OCI-LY3 (cell line): ENCODE data around the gene TSGA10IP.

Experiments
- H2AFZ ChIP-seq: fragments of 200-600, 300-600 bp; shearing (Covaris generic); 2 replicates; pipeline ENCODE4 v1.6.0; 2014; ENCODE audit warnings: antibody characterized with exemption, low read depth, low read length
- H3K27ac ChIP-seq: fragments of 200-600, 300-600 bp; sonication (generic); 2 replicates; pipeline ENCODE4 v1.5.1; 2014; ENCODE audit warnings: mild to moderate bottlenecking, low read length, moderate library complexity, mixed read lengths
- H3K27me3 ChIP-seq: fragments of 200-600, 300-600 bp; sonication (generic); 2 replicates; pipeline ENCODE4 v1.6.1; 2014; ENCODE audit warnings: low read depth, low read length, mixed read lengths
- H3K36me3 ChIP-seq: fragments of 200-600, 300-600 bp; sonication (generic); replicated peaks from 2 replicates; pipeline ENCODE3; 2014; ENCODE audit warnings: low read depth, low read length, mixed read lengths
- H3K4me1 ChIP-seq: fragments of 300-600, 200-600 bp; sonication (generic); 2 replicates; pipeline ENCODE4 v1.6.1; 2014; ENCODE audit warnings: low read length, mixed read lengths
- H3K4me2 ChIP-seq: fragments of 200-600, 300-600 bp; sonication (generic); 2 replicates; pipeline ENCODE4 v1.6.1; 2014; ENCODE audit warnings: low read length, mixed read lengths
- H3K4me3 ChIP-seq: fragments of 300-600, 200-600 bp; sonication (generic); 2 replicates; pipeline ENCODE4 v1.5.1; 2014; ENCODE audit warnings: antibody characterized with exemption, mild to moderate bottlenecking, low read length, moderate library complexity
- H3K79me2 ChIP-seq: fragments of 300-600, 200-600 bp; shearing (Covaris generic); 2 replicates; pipeline ENCODE4 v1.6.1; 2014; ENCODE audit warnings: mild to moderate bottlenecking, low read length, mixed read lengths
- H3K9ac ChIP-seq: fragments of 300-600, 200-600 bp; shearing (Covaris generic); 2 replicates; pipeline ENCODE4 v1.6.0; 2014; ENCODE audit warnings: mild to moderate bottlenecking, low read length, moderate library complexity
- H3K9me3 ChIP-seq: fragments of 200-600, 300-600 bp; shearing (Covaris generic); 2 replicates; pipeline ENCODE4 v1.6.1; 2014; ENCODE audit warnings: low read length, mixed read lengths; ENCODE audit not compliant: insufficient read depth
- H4K20me1 ChIP-seq: fragments of 200-600, 300-600 bp; sonication (generic); 2 replicates; pipeline ENCODE4 v1.6.1; 2016; ENCODE audit warnings: low read length, mixed read lengths; ENCODE audit not compliant: insufficient read depth
- CTCF ChIP-seq: fragments of 200-600, 300-600 bp; sonication (generic); IDR thresholded peaks from 2 replicates; pipeline ENCODE4 v1.5.1; 2014; ENCODE audit warnings: antibody characterized with exemption, low read length, low read depth
- EZH2phosphoT487 ChIP-seq: fragments of 200-600 bp; shearing (Covaris generic); IDR thresholded peaks from 2 replicates; pipeline ENCODE4 v1.6.1; 2018; ENCODE audit warnings: antibody characterized with exemption, mixed run types, low read depth

The TSGA10IP gene

DNA sequence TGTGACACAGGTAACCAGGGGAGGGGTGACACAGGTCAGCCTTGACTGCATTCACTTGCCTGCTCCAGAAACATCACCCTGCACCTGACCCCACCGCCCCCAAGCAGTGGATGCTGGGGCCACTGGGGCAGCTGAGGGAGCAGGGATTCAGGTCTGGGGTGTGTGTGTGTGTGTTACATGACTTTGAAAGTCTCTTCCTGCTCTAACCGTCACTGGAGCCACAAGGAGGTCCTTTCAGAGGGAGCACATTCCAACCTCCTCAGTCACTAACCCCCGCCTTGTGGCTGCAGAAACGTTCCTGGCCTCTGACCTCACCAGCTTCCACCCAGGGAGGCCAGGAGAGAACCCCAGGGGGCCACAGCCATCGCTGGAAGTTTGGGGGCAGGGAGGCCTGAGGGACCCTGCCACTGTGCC lies 42.2 kb upstream of the TSGA10IP start:
- no peak overlapping the region for H2AFZ ChIP-seq
- no peak overlapping the region for H3K27ac ChIP-seq
- no peaks in the 10 kb centered on the region for H3K79me2 ChIP-seq
- H3K27me3 ChIP-seq, result peaks cover 37% of the 10 kb centered on the region
- H3K4me2 ChIP-seq, result no peak overlapping the region
- no peak for TF ChIP-seq CTCF
- no peak for TF ChIP-seq EZH2phosphoT487
- H3K9me3 ChIP-seq, result no peaks in the 10 kb centered on the region
- no peak overlapping the region for H3K4me3 ChIP-seq
- no peaks in the 10 kb centered on the region for H4K20me1 ChIP-seq
- no peak overlapping the region for H3K9ac ChIP-seq
- no peaks in the 10 kb centered on the region for H3K36me3 ChIP-seq
- no peaks in the 10 kb centered on the region for H3K4me1 ChIP-seq

DNA sequence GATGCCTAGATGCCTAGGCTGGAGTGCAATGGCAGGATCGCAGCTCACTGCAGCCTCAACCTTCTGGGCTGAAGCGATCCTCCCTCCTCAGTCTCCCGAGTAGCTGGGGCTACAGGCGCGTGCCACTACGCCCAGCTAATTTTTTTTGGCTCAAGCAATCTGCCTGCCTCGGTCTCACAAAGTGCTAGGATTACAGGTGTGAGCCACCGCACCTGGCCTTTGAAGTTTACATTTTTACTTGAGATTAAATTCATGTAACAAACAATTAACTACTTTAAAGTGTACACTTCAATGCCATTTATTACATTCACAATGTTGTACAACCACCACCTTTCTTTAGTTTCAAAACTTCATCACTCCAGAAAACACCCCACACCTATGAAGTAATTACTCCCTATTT lies 41.6 kb upstream of the TSGA10IP start:
- peaks cover 40% of the 10 kb centered on the region for H3K27me3 ChIP-seq
- TF ChIP-seq EZH2phosphoT487 (no peak), CTCF (no peak)
- H2AFZ ChIP-seq, result no peak overlapping the region
- H3K36me3 ChIP-seq, result no peaks in the 10 kb centered on the region
- no peaks in the 10 kb centered on the region for H4K20me1 ChIP-seq
- no peak overlapping the region for H3K9ac ChIP-seq
- no peak overlapping the region for H3K27ac ChIP-seq
- H3K9me3 ChIP-seq, result no peaks in the 10 kb centered on the region
- H3K4me2 ChIP-seq, result no peak overlapping the region
- H3K79me2 ChIP-seq, result no peaks in the 10 kb centered on the region
- no peak overlapping the region for H3K4me3 ChIP-seq
- no peaks in the 10 kb centered on the region for H3K4me1 ChIP-seq

GRCh38 chr11:65906602-65907001 lies 38.7 kb upstream of the TSGA10IP start:
- Histone ChIP-seq H4K20me1 (no peaks in the 10 kb centered on the region), H3K4me1 (peaks cover 6% of the 10 kb centered on the region), H3K9ac (no peak overlapping the region), H3K4me3 (no peak overlapping the region), H3K27ac (no peak overlapping the region), H3K36me3 (no peaks in the 10 kb centered on the region), H3K9me3 (no peaks in the 10 kb centered on the region), H3K27me3 (peaks cover 39% of the 10 kb centered on the region), H3K79me2 (no peaks in the 10 kb centered on the region), H3K4me2 (no peak overlapping the region), H2AFZ (no peak overlapping the region)
- TF ChIP-seq CTCF (no peak), EZH2phosphoT487 (no peak)

DNA sequence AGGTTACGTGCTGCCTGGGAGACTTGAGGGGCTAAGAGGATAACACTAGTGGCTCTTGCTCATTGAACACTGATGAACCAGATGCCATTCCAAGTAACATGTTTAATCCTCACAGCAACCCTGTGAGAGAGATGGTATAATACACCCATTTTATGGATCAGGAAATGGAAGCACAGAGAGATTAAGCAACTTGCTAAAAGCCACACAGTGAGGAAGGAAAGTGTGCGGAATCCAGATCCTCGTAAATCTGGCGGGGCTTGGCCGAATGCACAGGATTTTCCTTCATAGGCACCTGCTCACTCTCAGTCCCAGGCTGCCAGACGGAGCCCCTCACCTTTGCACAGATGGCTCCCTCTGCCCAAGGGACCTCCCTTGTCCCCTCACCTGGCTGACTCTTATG lies 37.4 kb upstream of the TSGA10IP start:
- Histone ChIP-seq H3K4me2 (no peak overlapping the region), H2AFZ (no peak overlapping the region), H3K27me3 (peaks cover 33% of the 10 kb centered on the region), H3K9ac (no peak overlapping the region), H3K4me1 (peaks cover 19% of the 10 kb centered on the region), H3K79me2 (no peaks in the 10 kb centered on the region), H3K9me3 (no peaks in the 10 kb centered on the region), H3K4me3 (no peak overlapping the region), H4K20me1 (no peaks in the 10 kb centered on the region), H3K27ac (no peak overlapping the region), H3K36me3 (no peaks in the 10 kb centered on the region)
- TF ChIP-seq EZH2phosphoT487, result no peak
- TF ChIP-seq CTCF, result no peak
